Pancreas (tissue), 10 donors: ENCODE data around the gene RSPH1. TPM values are rescaled to one million over a fixed set of nuclear protein-coding genes. Genes with fewer than 3 reads are reported as not detected.
A peak's percentile ranks its signal among the peaks of the same experiment; 100 is the strongest.

Experiments used
- ATAC-seq, 4 donors: fragments of 200-7000 bp; cut with Tn5 transposase; one replicate each; pipeline versions ENCODE4 v1.8.0 to v1.9.1; 2020; ENCODE audit warnings: mild to moderate bottlenecking in 4 of 4, moderate library complexity in 4 of 4
- DNase-seq, 6 donors: peaks; one replicate each; pipeline ENCODE4 v3.0.0-alpha.2; 2020
- FAIRE-seq: peaks from 2 replicates; lab custom pipeline; 2012; peaks lifted over from hg19 to GRCh38; lab: Jason Lieb, UNC
- H3K27ac ChIP-seq, 4 donors: fragments of 200-600 bp; sonication (generic); 1 replicate in 3 of 4; 2 replicates in 1 of 4; pipeline versions ENCODE4 v1.5.0 to v1.8.0; 2020
- H3K27me3 ChIP-seq, 4 donors: fragments of 200-600 bp; one replicate each; pipeline ENCODE4 v1.8.0; 2021
- H3K36me3 ChIP-seq, 3 donors: fragments of 200-600 bp; sonication (generic) in 1 of 3; one replicate each; pipeline versions ENCODE4 v1.5.0 to v1.8.0; 2020 to 2021
- H3K4me1 ChIP-seq, 3 donors: fragments of 200-600 bp; one replicate each; pipeline ENCODE4 v1.8.0; 2021
- H3K4me3 ChIP-seq, 4 donors: fragments of 200-600 bp; sonication (generic) in 2 of 4; one replicate each; pipeline versions ENCODE4 v1.5.0 to v1.8.0; 2020 to 2021
- H3K9me3 ChIP-seq, 4 donors: fragments of 200-600 bp; one replicate each; pipeline ENCODE4 v1.8.0; 2021
- CTCF ChIP-seq, 4 donors: fragments of 200-600 bp; sonication (generic) in 3 of 4; IDR thresholded peaks; one replicate each; pipeline versions ENCODE4 v1.5.0 to v1.8.0; 2021; ENCODE audit warnings: antibody characterized with exemption in 4 of 4
- WGBS, 2 donors: extraction: QIAGEN DNeasy Blood & Tissue Kit; methylation state at CpG; one replicate each; pipeline ENCODE4 v1.1.7; 2013; 5-methylcytosine and 5-hydroxymethylcytosine counted together
- intact Hi-C, 3 donors: fragments of 100-400 bp; cut with DNase I; formaldehyde crosslinking; loops; one replicate each; pipeline versions ENCODE4 v1.11.1 to v1.14.2; 2022
- polyA plus RNA-seq, 2 donors: library from polyadenylated mRNA; stranded (reverse); fragments of 200-250 nt; gene quantifications; one replicate each; pipeline ENCODE4 v1.2.3, GENCODE V29; 2013
- total RNA-seq, 6 donors: library from RNA; stranded (reverse); fragmentation: NEBNext Ultra II Directional in 4 of 6; extraction: Animal tissue kit (Norgen Biotek cat#: 25700) in 4 of 6; gene quantifications; one replicate each; pipeline versions ENCODE4 v1.2.1 to v1.2.4, GENCODE V29; 2021 to 2023
- donor health status: healthy with polysubstance abuse.
- donor health status: DM: no; HTN: no; CAD: no; lungs with moderate emphysema.
- donor health status: DM: no; HTN: no; CAD: no.
- donor health status: control.
- donor health status: control.
- donor health status: Bipolar disorder and iron deficiency.
- donor health status: DM: yes; HTN: yes; CAD: no.
- donor health status: DM: no; HTN: no; CAD: no.
- donor health status: DM: no; HTN: no; CAD: no.
- donor health status: DM: yes; HTN: yes; CAD: no.

The RSPH1 gene
- total and polyA plus RNA-seq, 8 donors: 0.94 to 5.0 (median 2.1) TPM

- no peak for ATAC-seq
- no peak for DNase-seq
These were observed 27.4 kb downstream of the RSPH1 start for GRCh38 chr21:42468491-42469131.

GRCh38 chr21:42467140-42467983 lies 28.7 kb downstream of the RSPH1 start:
- TF ChIP-seq CTCF (IDR thresholded peaks at IDR 0.05): no peak
- 30 to 40% methylated on average over 12 of the region's 12 CpGs for WGBS, 2 donors
- Histone ChIP-seq H3K9me3 (no peaks in the 10 kb centered on the region), H3K36me3 (no peaks in the 10 kb centered on the region), H3K4me3 (no peak overlapping the region), H3K4me1 (peaks cover 27 to 33% (median 28%) of the 10 kb centered on the region in 3 donors), H3K27me3 (no peaks in the 10 kb centered on the region), H3K27ac (no peak overlapping the region)
- no peak for FAIRE-seq
- intact Hi-C loops: no loop called here
- DNase-seq: no peak
- ATAC-seq: peak in 3 of 4 donors; percentile 43 to 57 (median 54)

More at GRCh38 chr21:42468491-42469131, 27.4 kb downstream of the RSPH1 start:
- Histone ChIP-seq H3K27me3 (no peaks in the 10 kb centered on the region), H3K36me3 (no peaks in the 10 kb centered on the region), H3K9me3 (no peaks in the 10 kb centered on the region), H3K27ac (no peak overlapping the region), H3K4me3 (no peak overlapping the region), H3K4me1 (peaks cover 20 to 29% (median 21%) of the 10 kb centered on the region in 3 donors)
- 81 to 85% methylated on average over 6 of the region's 6 CpGs for WGBS, 2 donors
- TF ChIP-seq CTCF (IDR thresholded peaks at IDR 0.05): no peak
- intact Hi-C loops: no loop called here
- no peak for FAIRE-seq

GRCh38 chr21:42466700-42467099 lies 29.3 kb downstream of the RSPH1 start:
- Histone ChIP-seq H3K4me1 (peaks cover 31 to 35% (median 35%) of the 10 kb centered on the region in 3 donors), H3K9me3 (no peaks in the 10 kb centered on the region), H3K36me3 (no peaks in the 10 kb centered on the region), H3K27ac (no peak overlapping the region), H3K27me3 (no peaks in the 10 kb centered on the region), H3K4me3 (no peak overlapping the region)
- intact Hi-C loops: no loop called here
- 92 to 93% methylated on average over 10 of the region's 10 CpGs for WGBS, 2 donors
- no peak for TF ChIP-seq CTCF (IDR thresholded peaks at IDR 0.05)
- FAIRE-seq (no peak), DNase-seq (no peak), ATAC-seq (no peak)

GRCh38 chr21:42465803-42466127 lies 30.3 kb downstream of the RSPH1 start:
- FAIRE-seq: no peak
- no peaks in the 10 kb centered on the region for H3K36me3 ChIP-seq
- no peaks in the 10 kb centered on the region for H3K27me3 ChIP-seq
- peaks cover 34 to 36% (median 35%) of the 10 kb centered on the region in 3 donors for H3K4me1 ChIP-seq
- intact Hi-C loops: no loop called here
- H3K27ac ChIP-seq: peak overlapping the region in 3 of 4 donors; percentile 4 to 80 (median 64)
- 93 to 95% methylated on average over 3 of the region's 3 CpGs for WGBS, 2 donors
- no peak for DNase-seq
- no peaks in the 10 kb centered on the region for H3K9me3 ChIP-seq
- no peak for ATAC-seq
- TF ChIP-seq CTCF (IDR thresholded peaks at IDR 0.05): no peak
- no peak overlapping the region for H3K4me3 ChIP-seq
